Fibroblast of lung (primary cell): ENCODE results near the gene TRIM73.
"Not testable (repeated sequence)": the region's sequence is repeated elsewhere in the genome, so short reads cannot be mapped to it uniquely, and the experiment has no call there.

Source experiments
- CTCF ChIP-seq, 2 donors: IDR thresholded peaks in 1 of 2; conservative IDR thresholded peaks in 1 of 2; 1 replicate in 1 of 2; 2 replicates in 1 of 2; pipeline ENCODE4 v1.5.1; 2011 to 2012; ENCODE audit warnings: low read length in 2 of 2, control low read depth in 1 of 2, inconsistent platforms in 1 of 2, low read depth in 1 of 2, mild to moderate bottlenecking in 1 of 2
- EZH2 ChIP-seq: IDR thresholded peaks from 2 replicates; pipeline ENCODE4 v1.5.1; 2012; ENCODE audit warnings: low read length, control low read depth, mild to moderate bottlenecking; ENCODE audit errors: missing control alignments

DNA sequence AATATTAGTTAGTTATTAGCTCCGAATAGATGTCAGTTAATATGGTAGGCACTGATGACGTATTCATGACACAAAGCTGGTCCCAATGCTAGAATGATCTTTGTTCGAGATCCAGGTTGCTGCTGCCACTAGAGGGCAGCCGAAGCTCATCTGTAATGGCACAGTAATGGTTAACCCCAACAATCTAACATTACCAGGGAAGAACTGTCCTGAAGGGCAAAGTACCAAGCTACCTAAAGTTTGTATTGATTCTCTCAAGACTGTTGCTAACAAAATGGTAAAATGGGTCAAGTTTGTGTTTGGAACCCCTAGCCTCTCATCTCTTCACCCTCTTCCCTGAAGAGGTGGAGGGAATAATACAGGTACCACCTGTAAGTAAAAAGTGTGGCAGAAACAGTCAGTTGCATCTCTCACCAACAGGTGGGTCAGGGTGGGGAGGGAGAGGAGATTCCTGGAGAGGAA, 57.1 kb downstream of the TRIM73 start:
- peak; percentile 17 to 32 for TF ChIP-seq CTCF (conservative IDR thresholded peaks at IDR 0.05 in 1 of 2, IDR thresholded peaks at IDR 0.05 in 1 of 2; ENCODE audit: low read depth in 1 of 2, low read length in 2 of 2)
- TF ChIP-seq EZH2, result not testable (repeated sequence)
